ENCODE data around the gene GMPR2.

The GMPR2 gene

DNA sequence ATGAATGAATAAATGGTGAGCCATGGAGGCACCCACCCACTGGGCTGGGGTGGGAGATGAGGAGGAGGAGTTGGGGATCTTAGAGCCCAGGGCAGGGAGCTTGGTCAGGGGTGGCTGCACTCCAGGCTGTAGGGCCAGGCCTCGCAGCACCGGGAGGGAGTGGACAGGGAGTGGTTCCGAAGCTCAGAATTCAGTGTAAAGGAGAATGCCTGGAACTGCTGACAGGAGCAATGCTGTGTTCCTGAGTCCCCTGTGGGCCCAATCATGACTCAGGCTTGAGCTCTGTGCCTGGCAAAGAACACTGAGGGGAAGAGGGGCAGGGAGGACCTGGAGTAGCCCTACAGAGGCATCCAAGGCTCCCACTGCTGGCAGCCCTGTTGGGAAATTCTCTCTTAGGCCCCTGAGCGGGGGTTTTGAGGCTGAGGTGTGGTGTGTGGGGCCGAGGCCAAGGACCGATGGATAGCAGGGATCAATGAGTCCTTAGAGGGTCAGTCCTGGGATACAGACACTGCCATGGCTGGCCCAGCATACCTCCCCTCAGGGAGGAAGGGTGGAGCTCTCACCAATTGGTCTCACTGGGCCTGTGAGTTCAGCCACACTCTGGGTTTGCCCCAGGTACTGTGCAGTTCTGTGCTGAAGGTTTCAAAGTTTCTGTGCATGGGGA, 48.2 kb downstream of the GMPR2 start:
- TF ChIP-seq, protein P1, sequence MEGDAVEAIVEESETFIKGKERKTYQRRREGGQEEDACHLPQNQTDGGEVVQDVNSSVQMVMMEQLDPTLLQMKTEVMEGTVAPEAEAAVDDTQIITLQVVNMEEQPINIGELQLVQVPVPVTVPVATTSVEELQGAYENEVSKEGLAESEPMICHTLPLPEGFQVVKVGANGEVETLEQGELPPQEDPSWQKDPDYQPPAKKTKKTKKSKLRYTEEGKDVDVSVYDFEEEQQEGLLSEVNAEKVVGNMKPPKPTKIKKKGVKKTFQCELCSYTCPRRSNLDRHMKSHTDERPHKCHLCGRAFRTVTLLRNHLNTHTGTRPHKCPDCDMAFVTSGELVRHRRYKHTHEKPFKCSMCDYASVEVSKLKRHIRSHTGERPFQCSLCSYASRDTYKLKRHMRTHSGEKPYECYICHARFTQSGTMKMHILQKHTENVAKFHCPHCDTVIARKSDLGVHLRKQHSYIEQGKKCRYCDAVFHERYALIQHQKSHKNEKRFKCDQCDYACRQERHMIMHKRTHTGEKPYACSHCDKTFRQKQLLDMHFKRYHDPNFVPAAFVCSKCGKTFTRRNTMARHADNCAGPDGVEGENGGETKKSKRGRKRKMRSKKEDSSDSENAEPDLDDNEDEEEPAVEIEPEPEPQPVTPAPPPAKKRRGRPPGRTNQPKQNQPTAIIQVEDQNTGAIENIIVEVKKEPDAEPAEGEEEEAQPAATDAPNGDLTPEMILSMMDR (IDR thresholded peaks at IDR 0.05; ENCODE audit: borderline replicate concordance, control extremely low read depth, extremely low read depth, insufficient read depth, missing control alignments) = no peak
- DNase-seq (ENCODE audit: low spot score) = no peak
- in situ Hi-C loops (cut with MboI; ENCODE audit: low sequenced_read_pairs, unreplicated experiment) = no loop called here

- TF ChIP-seq, protein P1 (IDR thresholded peaks at IDR 0.05; ENCODE audit: borderline replicate concordance, control extremely low read depth, extremely low read depth, insufficient read depth, missing control alignments) = no peak
- in situ Hi-C loops (cut with MboI; ENCODE audit: low sequenced_read_pairs, unreplicated experiment) = no loop called here
- DNase-seq (ENCODE audit: low spot score) = no peak
Observed at GRCh38 chr14:24281636-24282035, 48.9 kb downstream of the GMPR2 start.

GRCh38 chr14:24282736-24283135, 50.0 kb downstream of the GMPR2 start:
- TF ChIP-seq, protein P1 (IDR thresholded peaks at IDR 0.05; ENCODE audit: borderline replicate concordance, control extremely low read depth, extremely low read depth, insufficient read depth, missing control alignments) = no peak
- no peak for DNase-seq (ENCODE audit: low spot score)
- in situ Hi-C loops (cut with MboI; ENCODE audit: low sequenced_read_pairs, unreplicated experiment) = no loop called here

DNA sequence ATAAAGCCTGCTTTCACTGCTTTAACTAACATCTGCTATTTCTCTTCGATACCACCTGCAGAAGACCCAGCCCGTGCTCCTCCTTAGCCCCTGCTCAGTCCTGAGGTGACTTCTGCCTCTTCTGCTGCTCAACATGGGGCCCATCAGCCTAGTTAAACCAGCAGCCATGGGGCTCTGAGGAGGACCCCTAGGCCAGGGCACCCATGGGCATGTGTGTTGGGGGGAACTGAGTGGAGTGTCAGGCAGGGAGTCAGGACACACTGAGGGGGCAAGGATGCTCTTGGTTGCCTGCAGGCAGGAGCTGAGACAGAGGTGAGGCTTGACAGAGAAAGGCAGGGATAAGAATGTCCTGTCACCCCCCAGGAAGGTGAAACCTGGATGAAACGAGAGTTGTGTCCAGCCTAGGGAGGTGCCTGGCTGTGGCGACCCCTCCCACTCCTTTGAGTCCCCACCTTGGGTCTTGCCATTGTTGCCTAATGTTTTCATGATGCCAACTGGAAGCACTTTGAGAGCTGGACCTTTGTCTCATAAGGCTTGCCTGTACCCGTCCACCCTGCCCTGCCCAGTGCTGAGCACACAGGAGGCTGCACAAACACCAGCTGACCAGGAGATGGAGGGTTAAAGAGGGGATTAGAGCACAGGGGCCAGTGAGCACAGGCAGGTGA, 51.2 kb downstream of the GMPR2 start:
- in situ Hi-C loops (cut with MboI; ENCODE audit: low sequenced_read_pairs, unreplicated experiment) = no loop called here
- DNase-seq (ENCODE audit: low spot score) = no peak
- TF ChIP-seq, protein P1 (IDR thresholded peaks at IDR 0.05; ENCODE audit: borderline replicate concordance, control extremely low read depth, extremely low read depth, insufficient read depth, missing control alignments) = no peak

- DNase-seq (ENCODE audit: low spot score) = no peak
- in situ Hi-C loops (cut with MboI; ENCODE audit: low sequenced_read_pairs, unreplicated experiment) = loop anchor here (5.0 kb wide), 1 partner anchor 37 kb away; no protein-coding TSS in a partner anchor
- TF ChIP-seq, protein P1 (IDR thresholded peaks at IDR 0.05; ENCODE audit: borderline replicate concordance, control extremely low read depth, extremely low read depth, insufficient read depth, missing control alignments) = no peak
Observed at GRCh38 chr14:24284501-24285035, 51.8 kb downstream of the GMPR2 start.

DNA sequence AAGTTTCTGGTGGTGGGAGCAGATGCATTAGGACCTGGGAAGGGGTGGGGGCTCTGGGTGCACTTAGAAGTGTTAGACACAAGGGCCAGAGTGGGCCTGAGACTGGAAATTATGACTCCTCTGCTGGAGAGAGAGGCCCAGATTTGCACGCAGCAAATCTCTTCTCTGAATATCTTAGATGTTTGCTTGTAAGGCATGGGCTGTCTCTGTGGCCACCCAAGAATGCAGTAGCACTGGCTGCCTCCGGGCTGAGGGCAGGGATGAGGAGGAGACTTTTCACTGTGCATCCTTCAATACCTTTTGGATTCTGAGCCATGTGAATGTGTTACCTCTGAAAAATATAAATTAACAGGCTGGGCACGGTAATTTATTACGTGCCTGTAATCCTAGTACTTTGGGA, 52.6 kb downstream of the GMPR2 start:
- in situ Hi-C loops (cut with MboI; ENCODE audit: low sequenced_read_pairs, unreplicated experiment) = loop anchor here (5.0 kb wide), 1 partner anchor 38 kb away; no protein-coding TSS in a partner anchor
- TF ChIP-seq, protein P1 (IDR thresholded peaks at IDR 0.05; ENCODE audit: borderline replicate concordance, control extremely low read depth, extremely low read depth, insufficient read depth, missing control alignments) = no peak
- DNase-seq (ENCODE audit: low spot score) = no peak
